GM12872 (cell line): ENCODE results near the gene CFAP61.

Source experiments
- CTCF ChIP-seq: IDR thresholded peaks from 3 replicates; pipeline ENCODE4 v1.5.1; 2011; ENCODE audit warnings: low read depth, mild to moderate bottlenecking, low read length, moderate library complexity; ENCODE audit not compliant: insufficient read depth

The CFAP61 gene

GRCh38 chr20:20022498-20022897 lies 29.8 kb upstream of the CFAP61 start:
- TF ChIP-seq CTCF: no peak

GRCh38 chr20:20023395-20023794 lies 28.9 kb upstream of the CFAP61 start:
- TF ChIP-seq CTCF: no peak

GRCh38 chr20:20024942-20025341 lies 27.4 kb upstream of the CFAP61 start:
- TF ChIP-seq CTCF: no peak

- TF ChIP-seq CTCF: no peak
These were observed 25.0 kb upstream of the CFAP61 start for GRCh38 chr20:20027284-20027683.

GRCh38 chr20:20031790-20032189 lies 20.5 kb upstream of the CFAP61 start:
- TF ChIP-seq CTCF: no peak

GRCh38 chr20:20034486-20034885 lies 17.8 kb upstream of the CFAP61 start:
- TF ChIP-seq CTCF: no peak

GRCh38 chr20:20036756-20037155 lies 15.6 kb upstream of the CFAP61 start:
- TF ChIP-seq CTCF: no peak

- no peak for TF ChIP-seq CTCF
These were observed 14.4 kb upstream of the CFAP61 start for GRCh38 chr20:20037960-20038359.
